Sigmoid colon (tissue), 7 donors: Measurements from ENCODE around the gene ASAP2. TPM values are rescaled to one million over a fixed set of nuclear protein-coding genes. Genes with fewer than 3 reads are reported as not detected.

Experiments
- DNase-seq: peaks from one replicate; pipeline ENCODE4 v3.0.0-alpha.2; 2019
- H3K27ac ChIP-seq, 4 donors: fragments of 200-600 bp; sonication (generic); one replicate each; pipeline ENCODE4 v1.5.1; 2016 to 2019; ENCODE audit warnings: mild to moderate bottlenecking in 1 of 4
- H3K27me3 ChIP-seq, 3 donors: fragments of 200-600 bp; sonication (generic); one replicate each; pipeline ENCODE4 v1.5.1; 2019; ENCODE audit warnings: mild to moderate bottlenecking in 1 of 3
- H3K36me3 ChIP-seq, 4 donors: fragments of 200-600 bp; sonication (generic); one replicate each; pipeline ENCODE4 v1.5.1; 2016 to 2019
- H3K4me1 ChIP-seq, 4 donors: fragments of 200-600 bp; sonication (generic); one replicate each; pipeline ENCODE4 v1.5.1; 2017 to 2019
- H3K4me3 ChIP-seq, 4 donors: fragments of 200-600 bp; sonication (generic); one replicate each; pipeline ENCODE4 v1.5.1; 2017 to 2019; ENCODE audit warnings: mild to moderate bottlenecking in 2 of 4, moderate library complexity in 1 of 4
- H3K9me3 ChIP-seq, 4 donors: fragments of 200-600 bp in 3 of 4; sonication (generic) in 3 of 4; one replicate each; pipeline versions ENCODE4 v1.5.1 to v1.6.1; 2013 to 2019
- EP300 ChIP-seq, 4 donors: sonication (generic); formaldehyde crosslinking; IDR thresholded peaks; one replicate each; pipeline ENCODE4 v1.6.1; 2017; ENCODE audit warnings: antibody characterized with exemption in 4 of 4
- POLR2A ChIP-seq, 2 donors: fragments of 450-650 bp; IDR thresholded peaks; one replicate each; pipeline ENCODE4 v1.6.1; 2016; ENCODE audit warnings: antibody characterized with exemption in 2 of 2, mild to moderate bottlenecking in 2 of 2, moderate library complexity in 2 of 2
- POLR2AphosphoS5 ChIP-seq, 4 donors: sonication (generic); formaldehyde crosslinking; IDR thresholded peaks; one replicate each; pipeline ENCODE4 v1.6.1; 2017; ENCODE audit warnings: antibody characterized with exemption in 4 of 4
- WGBS, 2 donors: extraction: QIAGEN DNeasy Blood & Tissue Kit; methylation state at CpG; one replicate each; pipeline ENCODE4 v1.1.7; 2013; 5-methylcytosine and 5-hydroxymethylcytosine counted together
- intact Hi-C: fragments of 100-400 bp; cut with DNase I; formaldehyde crosslinking; loops from one replicate; pipeline ENCODE4 v1.15.1; 2023
- polyA plus RNA-seq, 3 donors: library from polyadenylated mRNA; stranded (reverse); fragments of 200-250 nt; gene quantifications; one replicate each; pipeline ENCODE4 v1.2.3, GENCODE V29; 2013
- total RNA-seq, 4 donors: library from RNA; depleted of rRNA; stranded (reverse); fragments of >200 nt; gene quantifications; one replicate each; pipeline ENCODE4 v1.1.0, GENCODE V29; 2016
- TF ChIP-seq, protein P1 (sequence below), 4 experiments: fragments of 450-650 bp in 3 of 4; fragments of 200-600 bp in 1 of 4; IDR thresholded peaks; one replicate each; pipeline ENCODE4 v1.5.1; 2016 to 2019; ENCODE audit warnings: antibody characterized with exemption in 4 of 4, mild to moderate bottlenecking in 3 of 4, moderate library complexity in 2 of 4
- donor health status: healthy with polysubstance abuse.
- donor health status: Bipolar disorder and iron deficiency.
- donor health status: healthy.

Gene ASAP2
- total and polyA plus RNA-seq, 7 donors: 15.1 to 56.5 (median 25.8) TPM

DNA sequence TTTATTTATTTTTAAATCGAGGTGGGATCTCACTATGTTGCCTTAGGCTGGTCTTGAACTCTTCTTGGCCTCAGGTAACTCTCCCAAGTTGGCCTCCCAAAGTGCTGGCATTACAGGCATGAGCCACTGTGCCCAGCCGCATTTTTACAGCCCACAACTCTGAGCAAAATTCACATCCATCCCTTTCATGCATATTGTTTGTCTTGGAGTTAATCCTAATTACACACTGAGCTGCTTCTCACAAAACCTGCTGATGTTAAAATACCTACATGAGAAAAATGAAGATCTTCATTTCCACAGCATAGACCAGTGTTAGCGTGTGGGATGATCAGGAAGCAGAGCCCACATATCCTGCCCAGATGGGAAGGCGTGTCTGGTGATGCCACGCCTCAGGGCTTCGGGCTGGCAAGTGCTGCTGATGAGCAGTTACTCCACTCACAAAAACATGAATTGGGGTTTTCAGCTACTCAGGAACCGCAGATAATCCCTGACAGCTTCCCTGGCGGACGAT lies 202.1 kb downstream of the ASAP2 start:
- intact Hi-C loops: no loop called here
- H3K4me1 ChIP-seq: peaks cover 0 to 31% (median 27%) of the 10 kb centered on the region in 4 donors
- DNase-seq: no peak
- no peaks in the 10 kb centered on the region for H3K9me3 ChIP-seq
- 27 to 75% methylated on average over 9 of the region's 9 CpGs for WGBS, 2 donors
- H3K4me3 ChIP-seq: no peak overlapping the region
- H3K27me3 ChIP-seq: no peaks in the 10 kb centered on the region
- H3K27ac ChIP-seq: no peak overlapping the region
- TF ChIP-seq EP300 (IDR thresholded peaks at IDR 0.05) (no peak), POLR2AphosphoS5 (IDR thresholded peaks at IDR 0.05) (no peak), POLR2A (IDR thresholded peaks at IDR 0.05) (no peak)
- TF ChIP-seq, protein P1, sequence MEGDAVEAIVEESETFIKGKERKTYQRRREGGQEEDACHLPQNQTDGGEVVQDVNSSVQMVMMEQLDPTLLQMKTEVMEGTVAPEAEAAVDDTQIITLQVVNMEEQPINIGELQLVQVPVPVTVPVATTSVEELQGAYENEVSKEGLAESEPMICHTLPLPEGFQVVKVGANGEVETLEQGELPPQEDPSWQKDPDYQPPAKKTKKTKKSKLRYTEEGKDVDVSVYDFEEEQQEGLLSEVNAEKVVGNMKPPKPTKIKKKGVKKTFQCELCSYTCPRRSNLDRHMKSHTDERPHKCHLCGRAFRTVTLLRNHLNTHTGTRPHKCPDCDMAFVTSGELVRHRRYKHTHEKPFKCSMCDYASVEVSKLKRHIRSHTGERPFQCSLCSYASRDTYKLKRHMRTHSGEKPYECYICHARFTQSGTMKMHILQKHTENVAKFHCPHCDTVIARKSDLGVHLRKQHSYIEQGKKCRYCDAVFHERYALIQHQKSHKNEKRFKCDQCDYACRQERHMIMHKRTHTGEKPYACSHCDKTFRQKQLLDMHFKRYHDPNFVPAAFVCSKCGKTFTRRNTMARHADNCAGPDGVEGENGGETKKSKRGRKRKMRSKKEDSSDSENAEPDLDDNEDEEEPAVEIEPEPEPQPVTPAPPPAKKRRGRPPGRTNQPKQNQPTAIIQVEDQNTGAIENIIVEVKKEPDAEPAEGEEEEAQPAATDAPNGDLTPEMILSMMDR (IDR thresholded peaks at IDR 0.05): no peak
- H3K36me3 ChIP-seq: peaks cover 0 to 38% (median 13%) of the 10 kb centered on the region in 4 donors

DNA sequence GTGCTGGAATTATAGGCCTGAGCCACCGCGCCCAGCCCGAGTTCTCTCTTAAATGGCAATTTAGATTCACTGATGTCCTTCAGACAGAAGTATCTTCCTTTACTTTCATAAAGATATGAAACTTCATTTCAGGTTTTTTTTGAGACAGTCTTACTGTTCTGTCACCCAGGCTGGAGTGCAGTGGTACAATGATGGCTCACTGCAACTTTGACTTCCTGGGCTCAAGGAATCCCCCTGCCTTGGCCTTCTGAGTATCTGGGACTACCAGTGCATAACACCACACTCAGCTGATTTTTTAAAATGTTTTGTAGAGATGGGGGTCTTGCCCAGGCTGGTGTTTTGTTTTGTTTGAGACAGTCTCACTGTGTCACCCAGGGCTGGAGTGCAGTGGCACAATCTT lies 203.5 kb downstream of the ASAP2 start:
- intact Hi-C loops: no loop called here
- peaks cover 0 to 17% (median 14%) of the 10 kb centered on the region in 4 donors for H3K4me1 ChIP-seq
- no peak overlapping the region for H3K4me3 ChIP-seq
- no peaks in the 10 kb centered on the region for H3K27me3 ChIP-seq
- no peak for DNase-seq
- WGBS, 2 donors: 92 to 99% methylated on average over 3 of the region's 3 CpGs
- H3K36me3 ChIP-seq: peaks cover 0 to 38% (median 13%) of the 10 kb centered on the region in 4 donors
- H3K27ac ChIP-seq: no peak overlapping the region
- TF ChIP-seq EP300 (IDR thresholded peaks at IDR 0.05): no peak
- TF ChIP-seq POLR2AphosphoS5 (IDR thresholded peaks at IDR 0.05): no peak
- no peak for TF ChIP-seq POLR2A (IDR thresholded peaks at IDR 0.05)
- TF ChIP-seq, protein P1 (IDR thresholded peaks at IDR 0.05): no peak
- H3K9me3 ChIP-seq: no peaks in the 10 kb centered on the region

DNA sequence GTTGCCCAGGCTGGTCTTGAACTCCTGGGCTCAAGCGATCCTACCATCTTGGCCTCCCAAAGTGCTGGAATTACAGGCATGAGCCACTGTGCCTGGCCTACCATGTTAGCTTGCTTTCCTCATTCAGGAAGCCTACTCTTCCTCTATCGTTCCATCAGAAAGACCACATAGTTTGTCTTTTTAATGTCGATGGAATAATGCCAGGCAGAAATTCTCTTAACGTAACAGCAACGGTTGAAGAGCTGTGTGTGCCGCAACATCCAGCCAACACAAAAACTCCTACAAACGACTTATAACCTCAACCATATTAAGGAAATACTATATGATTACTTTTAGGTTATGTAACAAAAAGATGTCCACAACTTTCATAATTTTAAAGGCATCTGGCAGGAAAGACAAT lies 206.2 kb downstream of the ASAP2 start:
- H3K27me3 ChIP-seq: no peaks in the 10 kb centered on the region
- peaks cover 0 to 48% (median 14%) of the 10 kb centered on the region in 4 donors for H3K36me3 ChIP-seq
- H3K4me1 ChIP-seq: peaks cover 0 to 3% (median under 1%) of the 10 kb centered on the region in 4 donors
- intact Hi-C loops: no loop called here
- H3K9me3 ChIP-seq: no peaks in the 10 kb centered on the region
- TF ChIP-seq, protein P1 (IDR thresholded peaks at IDR 0.05): no peak
- TF ChIP-seq POLR2AphosphoS5 (IDR thresholded peaks at IDR 0.05) (no peak), EP300 (IDR thresholded peaks at IDR 0.05) (no peak), POLR2A (IDR thresholded peaks at IDR 0.05) (no peak)
- no peak overlapping the region for H3K4me3 ChIP-seq
- DNase-seq: no peak
- H3K27ac ChIP-seq: no peak overlapping the region
- 76 to 84% methylated on average over 7 of the region's 7 CpGs for WGBS, 2 donors

DNA sequence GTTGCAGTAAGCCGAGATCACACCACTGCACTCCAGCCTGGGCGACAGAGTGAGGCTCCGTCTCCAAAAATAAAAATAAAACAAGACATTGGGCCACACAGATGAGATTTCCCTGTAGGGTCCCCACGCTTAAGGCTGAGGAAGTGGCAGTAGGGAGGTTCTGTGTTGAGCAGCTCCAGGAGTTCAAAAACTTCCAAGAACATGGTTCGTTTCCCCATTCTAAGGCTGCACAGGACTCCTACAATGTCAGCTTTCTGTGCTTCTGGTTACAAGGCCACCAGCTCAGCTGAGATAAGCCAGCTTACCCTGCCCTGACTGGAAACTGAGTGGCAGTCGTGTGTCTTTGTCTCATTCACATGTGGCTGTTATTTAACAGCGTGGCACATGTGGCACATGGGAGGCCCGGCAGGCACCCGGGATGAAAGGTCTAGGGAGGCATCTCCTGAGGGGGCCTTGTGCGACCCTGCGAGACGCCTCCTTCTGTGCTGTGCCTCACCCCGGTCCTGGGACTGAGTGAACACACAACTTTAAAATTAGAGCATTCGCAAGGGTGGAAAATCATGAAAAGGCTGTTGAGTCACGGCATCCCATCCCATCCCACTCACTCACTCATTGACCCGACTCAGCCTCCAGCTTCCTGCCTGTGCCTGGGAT lies 209.0 kb downstream of the ASAP2 start:
- H3K27me3 ChIP-seq: no peaks in the 10 kb centered on the region
- H3K4me1 ChIP-seq: peaks cover 0 to 15% (median 7%) of the 10 kb centered on the region in 4 donors
- WGBS, 2 donors: 94 to 96% methylated on average over 16 of the region's 16 CpGs
- no peak overlapping the region for H3K27ac ChIP-seq
- H3K36me3 ChIP-seq: peaks cover 0 to 35% (median 13%) of the 10 kb centered on the region in 4 donors
- TF ChIP-seq EP300 (IDR thresholded peaks at IDR 0.05) (no peak), POLR2AphosphoS5 (IDR thresholded peaks at IDR 0.05) (no peak), POLR2A (IDR thresholded peaks at IDR 0.05) (no peak)
- TF ChIP-seq, protein P1 (IDR thresholded peaks at IDR 0.05): no peak
- intact Hi-C loops: no loop called here
- DNase-seq: no peak
- no peak overlapping the region for H3K4me3 ChIP-seq
- H3K9me3 ChIP-seq: no peaks in the 10 kb centered on the region
